CD4-positive, alpha-beta T cell treated with Interleukin-21 for 1 hour (primary cell): ENCODE measurements around the gene BCHE.

Experiments
- DNase-seq: peaks from one replicate; pipeline ENCODE4 v3.0.0-alpha.2; 2020

The BCHE gene

DNA sequence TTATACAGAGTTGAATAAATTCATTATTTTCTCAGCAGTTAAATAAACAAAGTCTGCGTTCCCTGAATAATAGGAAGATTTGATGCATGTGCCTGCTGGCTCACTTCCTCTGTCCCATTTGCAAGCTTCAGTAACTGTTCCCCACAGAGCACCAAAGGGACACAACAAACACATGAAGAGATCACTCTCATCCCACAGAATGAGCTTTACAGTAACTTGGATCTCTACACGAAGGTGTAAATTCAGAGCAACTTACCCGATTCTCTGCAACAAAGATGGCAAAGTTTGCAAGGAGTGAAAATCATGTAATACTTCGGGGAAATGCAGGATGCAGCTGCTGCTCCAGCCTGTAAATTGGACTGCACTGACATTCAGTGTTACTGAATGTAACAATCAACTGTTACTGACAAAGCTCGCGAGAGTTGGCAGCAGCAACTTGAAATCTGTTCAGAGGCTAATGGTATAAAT lies at the start of gene BCHE:
Gene BCHE, minus strand, starts transcription at position 366 of the 468 bp plus-strand sequence. CDS start 6,390 bp downstream, outside the sequence.
- DNase-seq, result no peak

DNA sequence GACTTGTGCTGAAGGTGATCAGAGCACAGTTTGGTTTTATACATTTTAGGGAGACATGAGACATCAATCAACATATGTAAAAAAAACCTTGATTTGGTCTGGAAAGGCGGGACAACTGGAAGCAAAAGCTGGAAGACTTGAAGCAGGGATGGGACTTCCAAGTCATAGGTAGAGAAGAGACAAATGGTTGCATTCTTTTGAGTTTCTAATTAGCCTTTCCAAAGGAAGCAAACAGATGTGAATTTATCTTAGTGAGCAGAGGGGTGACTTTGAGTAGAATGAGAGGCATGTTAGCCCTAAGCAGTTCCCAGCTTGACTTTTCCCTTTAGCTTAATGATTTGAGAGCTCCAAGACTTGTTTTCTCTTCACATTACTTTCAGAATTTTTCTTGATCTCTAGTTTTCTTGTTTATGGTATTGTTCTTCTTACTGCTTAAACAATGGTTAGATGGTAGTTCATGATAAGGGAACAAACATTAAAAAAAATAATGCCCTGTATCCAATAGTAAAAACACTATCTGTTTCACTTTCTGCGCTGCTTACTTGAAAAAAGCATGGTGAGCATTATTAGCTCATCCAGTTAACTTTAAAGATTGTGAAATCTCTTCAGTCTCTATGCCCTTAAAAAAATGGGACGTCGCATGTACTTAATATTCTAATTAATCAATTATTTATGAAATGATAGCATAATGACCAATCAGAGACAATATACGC lies 48.5 kb upstream of the BCHE start:
- no peak for DNase-seq

DNA sequence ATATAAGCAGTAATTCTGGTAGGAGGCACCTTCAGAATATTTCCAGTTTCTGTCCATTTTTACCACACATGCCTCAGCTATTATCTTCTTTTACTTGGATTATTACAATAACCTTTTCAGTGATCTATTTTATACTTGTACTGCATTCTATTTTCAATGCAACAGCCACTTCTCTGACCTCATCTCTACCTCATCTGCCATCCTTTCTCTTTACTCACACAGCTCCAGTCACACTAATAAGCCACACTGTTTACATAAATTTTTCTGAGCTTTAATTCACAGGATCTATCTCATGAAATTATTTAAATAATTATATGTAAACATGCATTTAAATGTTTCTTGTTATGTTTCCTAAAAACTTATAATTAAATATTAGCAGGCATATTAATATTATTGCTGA lies 47.3 kb upstream of the BCHE start:
- DNase-seq, result no peak

DNA sequence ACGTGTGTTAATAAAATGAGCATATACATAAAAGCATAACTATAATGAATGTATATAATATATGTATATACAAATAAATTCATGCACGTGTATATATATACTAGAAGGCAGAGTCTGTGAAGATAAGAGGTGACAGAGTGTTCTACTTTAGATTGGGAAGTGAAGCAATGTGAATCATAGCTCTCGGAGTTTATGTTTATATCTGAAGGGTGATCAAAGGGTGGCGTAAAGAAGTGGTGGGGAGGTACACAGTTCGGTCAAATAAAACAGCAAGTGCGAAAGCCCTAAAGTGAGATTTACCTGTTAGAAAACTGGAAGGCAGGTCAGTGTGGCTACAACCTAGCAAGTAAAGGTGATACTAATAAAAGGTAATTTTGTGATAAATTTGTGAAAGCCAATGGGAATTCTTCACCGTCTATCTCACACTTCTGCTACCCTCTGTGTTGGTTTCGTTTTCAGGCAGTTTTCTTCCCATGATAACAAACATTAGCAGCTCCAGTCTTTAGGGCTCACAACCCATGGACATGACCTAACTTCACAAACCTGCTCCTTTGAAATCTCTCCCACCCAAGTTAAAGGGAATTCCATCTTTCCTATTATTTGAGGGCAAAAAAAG lies 46.7 kb upstream of the BCHE start:
- DNase-seq, result no peak

DNA sequence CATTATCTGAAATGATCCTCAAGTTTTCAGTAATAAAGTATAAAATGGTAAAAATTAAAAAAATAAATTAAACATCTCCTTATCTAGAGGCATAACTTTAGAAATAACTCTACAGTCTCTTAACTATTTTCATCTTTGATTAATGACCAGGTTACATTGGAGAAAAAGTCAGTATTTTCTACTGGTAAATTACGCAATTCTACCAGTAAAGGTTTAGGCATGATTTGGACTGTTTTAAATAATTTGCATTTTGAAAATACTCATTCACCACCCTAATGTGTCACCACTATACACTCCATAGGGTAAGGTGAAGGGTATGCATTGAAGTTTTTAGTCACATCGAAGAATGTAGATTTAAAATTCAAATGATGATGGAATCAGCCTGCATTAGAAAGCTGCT lies 45.9 kb upstream of the BCHE start:
- DNase-seq, result no peak

DNA sequence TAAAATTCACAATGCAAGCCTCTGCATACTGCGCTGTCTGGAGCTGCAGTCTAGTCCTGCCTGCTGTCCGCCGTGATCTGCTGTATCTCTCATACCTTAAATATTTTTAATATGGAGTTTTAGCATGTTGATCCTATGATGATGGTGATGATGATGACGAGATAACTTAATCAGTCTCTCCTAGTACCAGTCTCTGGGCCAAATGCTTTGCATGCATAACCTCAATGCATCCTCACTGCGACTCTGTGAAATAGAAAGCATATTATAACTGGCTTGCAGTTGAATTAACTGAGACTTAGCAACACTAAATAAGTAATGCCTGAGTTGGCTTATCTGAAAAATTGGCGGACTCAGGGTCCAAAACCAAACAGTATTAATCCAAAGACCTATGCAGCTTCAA lies 38.4 kb upstream of the BCHE start:
- DNase-seq, result no peak

DNA sequence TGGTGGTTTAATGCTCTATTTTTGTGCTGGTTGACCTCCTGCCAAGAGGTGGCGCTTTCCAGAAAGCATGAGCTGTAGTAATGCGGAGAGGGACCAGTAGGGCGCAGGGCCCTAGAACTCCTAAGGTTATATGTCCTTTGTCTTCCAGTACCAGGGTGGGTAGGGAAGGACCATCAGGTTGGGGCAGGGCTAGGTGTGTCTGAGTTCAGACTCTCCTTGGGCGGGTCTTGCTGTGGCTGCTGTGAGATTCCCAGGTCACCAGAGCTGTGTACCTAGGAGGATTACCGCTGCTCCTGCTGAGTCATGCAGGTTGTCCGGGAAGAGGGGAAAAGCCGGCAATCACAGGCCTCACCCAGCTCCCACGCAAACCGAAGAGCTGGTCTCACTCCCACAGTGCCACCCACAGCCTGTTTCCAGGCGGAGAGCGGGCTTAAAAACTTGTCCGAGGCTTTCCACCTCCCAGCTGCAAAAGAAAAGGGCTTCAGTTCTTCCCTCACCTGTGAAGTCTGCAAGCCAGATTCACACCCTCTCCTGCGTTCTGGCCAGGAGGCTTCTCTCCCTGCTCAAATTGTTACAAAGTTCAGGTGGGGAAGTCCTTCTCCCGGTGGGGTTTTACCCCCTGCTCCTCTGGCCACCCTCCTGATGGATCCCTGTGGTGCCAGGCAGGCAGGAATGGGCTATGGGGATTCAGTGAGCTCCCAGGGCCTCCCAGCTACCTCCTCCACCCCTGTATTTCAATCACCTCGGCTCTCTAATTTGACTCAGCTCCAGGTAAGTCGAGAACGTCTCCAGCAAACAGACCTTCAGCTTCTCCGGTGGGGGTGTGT lies 37.7 kb upstream of the BCHE start:
- no peak for DNase-seq

DNA sequence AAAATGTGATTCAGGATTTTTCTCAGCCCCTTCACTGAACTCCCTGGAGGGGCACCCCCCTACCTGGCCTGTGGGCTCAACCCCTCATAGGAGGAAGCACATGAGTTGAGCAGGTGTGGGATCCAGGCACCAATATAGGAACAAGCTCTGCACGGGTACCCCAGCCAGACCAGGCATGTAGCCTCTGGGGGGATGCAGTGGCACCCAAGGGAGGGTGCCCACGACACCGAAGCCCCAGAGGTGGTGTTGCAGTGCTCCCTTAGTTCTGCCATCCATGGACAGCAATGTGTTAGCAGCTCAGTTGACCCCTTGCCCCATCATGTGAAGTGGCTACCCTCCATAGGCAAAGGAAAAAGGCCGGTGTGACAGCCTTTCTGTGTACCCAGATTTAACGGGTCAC lies 30.9 kb upstream of the BCHE start:
- DNase-seq, result no peak

DNA sequence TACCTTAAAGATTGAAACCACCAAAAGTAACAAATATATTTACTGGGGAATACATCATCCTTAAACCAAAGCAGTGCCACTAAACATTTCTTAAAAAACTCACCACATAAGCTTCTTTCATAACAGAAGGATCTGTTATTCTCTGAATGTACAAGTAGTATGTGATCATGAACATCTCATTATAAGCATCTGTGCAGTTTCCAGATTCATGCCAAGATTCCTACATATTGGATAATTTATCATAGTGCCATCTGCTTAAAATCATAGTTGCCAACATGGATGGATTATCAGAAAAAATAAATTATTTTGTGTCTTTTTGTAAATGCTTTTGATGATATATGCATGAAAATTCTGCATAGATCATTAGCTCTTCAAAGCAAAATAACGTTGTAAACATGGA lies 21.8 kb upstream of the BCHE start:
- no peak for DNase-seq

DNA sequence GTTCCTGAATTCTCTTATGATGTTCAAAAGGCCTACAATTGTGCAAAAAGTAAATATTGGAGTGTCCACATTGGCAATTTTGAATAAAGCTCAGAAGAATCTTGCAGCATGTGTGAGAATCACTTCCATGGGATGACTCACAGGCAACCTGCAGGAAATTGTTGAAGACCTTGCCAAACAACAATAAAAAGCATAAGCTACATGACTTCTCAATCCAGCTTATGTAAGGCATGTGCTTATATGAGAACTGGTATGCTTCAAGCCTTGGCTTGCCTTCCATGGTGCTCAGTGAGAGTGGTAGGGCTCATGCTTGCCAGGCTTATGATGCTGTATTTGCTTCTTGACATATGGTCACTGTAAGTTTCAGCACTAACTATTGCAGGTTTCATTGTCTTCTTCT lies 18.4 kb upstream of the BCHE start:
- DNase-seq, result no peak

DNA sequence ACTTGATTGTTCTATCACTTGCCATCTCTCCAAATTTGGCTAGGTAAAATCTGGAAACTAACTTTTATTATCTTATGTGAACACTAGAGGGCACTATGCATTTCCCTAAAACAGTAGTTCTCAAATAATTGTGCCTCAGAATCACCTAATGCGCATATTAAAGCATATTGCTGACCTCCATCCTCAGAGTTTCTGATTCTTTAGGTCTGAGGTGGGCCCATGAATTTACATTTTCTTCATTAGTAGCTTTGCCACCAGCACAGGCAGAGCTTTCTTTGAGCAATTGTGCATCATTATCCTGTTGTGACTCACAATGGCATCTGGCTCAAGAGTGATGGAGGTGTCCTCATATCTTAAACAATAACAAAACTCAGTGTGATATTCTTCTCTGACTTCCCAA lies 17.5 kb upstream of the BCHE start:
- no peak for DNase-seq

DNA sequence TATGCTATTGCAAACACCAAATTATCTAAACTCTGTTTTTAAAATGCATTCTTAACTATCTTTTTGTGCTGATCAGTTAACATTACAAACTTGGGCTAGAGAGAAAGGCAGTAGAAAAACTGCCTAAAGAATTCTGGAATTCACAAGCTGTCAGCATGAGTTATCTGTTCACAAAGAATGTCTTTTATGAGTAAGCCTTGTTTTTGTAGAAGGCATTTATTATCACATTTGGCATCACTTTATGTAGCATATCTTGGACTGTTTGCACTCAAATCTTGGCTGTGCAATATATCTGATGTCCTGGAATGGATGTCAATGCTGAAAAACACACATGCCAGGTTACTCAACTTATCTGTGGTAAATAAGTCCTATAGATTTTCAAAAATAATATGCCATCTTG lies 15.5 kb upstream of the BCHE start:
- no peak for DNase-seq

DNA sequence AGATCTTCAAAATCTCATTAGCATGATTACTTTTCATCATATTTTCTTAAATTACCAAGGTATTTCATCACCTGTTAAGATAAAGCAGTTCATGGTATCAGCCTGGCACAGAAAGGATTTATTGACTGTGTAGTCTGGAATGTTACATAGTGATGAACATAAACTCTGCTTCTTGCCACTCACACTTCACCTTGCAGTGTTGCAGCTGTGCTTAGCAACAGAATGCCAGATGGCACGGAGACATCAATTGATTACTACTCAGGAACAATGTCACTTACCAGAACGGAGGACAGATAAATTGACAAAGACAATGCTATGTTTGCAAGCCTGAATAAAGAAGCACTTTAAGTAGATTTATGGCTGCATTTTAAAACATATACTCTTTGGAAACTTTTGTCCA lies 15.0 kb upstream of the BCHE start:
- no peak for DNase-seq

DNA sequence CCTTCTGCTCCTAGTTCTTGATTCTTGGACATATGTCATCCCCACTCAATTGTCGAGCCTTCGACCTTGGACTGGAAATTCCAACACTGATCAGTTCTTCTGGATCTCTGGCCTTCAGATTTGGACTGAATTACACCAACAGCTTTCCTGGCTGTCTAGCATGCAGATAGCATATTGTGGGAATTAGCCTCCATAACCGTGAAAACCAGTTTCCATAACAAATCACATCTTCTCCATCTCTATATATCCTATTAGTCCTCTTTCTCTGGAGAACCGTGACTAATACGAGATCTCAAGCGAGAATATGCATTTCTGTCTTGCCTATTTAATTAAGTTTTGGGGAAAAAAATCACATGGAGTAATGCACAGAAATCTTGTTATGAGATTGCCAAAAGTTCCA lies 8.8 kb upstream of the BCHE start:
- DNase-seq, result no peak

DNA sequence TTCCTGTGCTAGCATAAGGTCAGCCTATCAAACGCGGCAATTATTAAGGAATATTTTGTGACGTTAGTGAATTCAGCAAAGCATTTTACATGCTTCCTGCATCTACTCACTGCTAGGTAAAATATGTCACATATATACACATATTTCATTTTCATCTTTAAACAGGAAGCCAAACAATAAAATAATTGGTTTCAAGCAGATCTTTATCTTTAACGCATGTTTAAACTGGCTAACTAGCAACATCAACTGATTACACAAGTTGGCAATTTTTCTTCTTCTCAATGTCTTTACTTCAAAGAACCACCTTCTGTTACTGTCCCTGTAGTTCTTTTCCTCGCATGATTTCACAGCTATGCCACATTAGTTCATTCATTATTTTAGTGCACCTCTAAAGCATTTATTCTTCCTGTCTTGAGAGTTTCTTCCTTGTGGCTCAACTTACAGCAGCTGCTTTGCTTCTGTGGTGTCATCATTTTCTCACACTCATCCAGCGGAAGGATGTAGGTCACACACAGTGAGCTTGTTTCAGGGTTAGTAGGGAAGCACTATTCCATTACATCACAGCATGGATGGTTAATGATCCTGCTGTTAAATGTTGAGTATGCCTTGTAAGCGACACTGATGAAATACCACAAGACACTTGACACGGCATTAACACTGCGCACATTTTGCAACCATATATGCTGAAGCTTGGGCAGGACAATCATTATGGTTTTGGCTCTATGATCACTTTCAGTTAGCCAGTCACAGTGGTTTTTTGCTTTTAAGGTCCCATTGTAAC lies 2.3 kb upstream of the BCHE start:
- DNase-seq, result no peak

DNA sequence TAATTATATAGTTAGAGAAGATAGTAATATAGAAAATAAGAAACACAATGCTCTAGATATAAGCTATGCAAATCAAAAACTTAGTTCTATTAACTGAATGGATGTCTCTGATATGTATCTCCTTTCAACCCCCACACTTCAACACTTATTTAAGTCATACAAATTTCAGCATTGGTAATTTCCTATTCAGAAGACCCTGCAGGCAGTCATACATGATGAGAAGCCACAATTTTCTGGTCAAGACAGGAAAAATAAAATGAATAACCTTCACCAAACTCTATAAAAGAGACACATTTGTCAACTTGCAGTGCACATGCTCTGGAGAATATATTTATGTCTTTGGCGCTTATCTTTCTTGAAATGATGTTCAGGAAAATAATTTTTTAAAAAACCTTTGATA lies 578 bp upstream of the BCHE start:
- no peak for DNase-seq

DNA sequence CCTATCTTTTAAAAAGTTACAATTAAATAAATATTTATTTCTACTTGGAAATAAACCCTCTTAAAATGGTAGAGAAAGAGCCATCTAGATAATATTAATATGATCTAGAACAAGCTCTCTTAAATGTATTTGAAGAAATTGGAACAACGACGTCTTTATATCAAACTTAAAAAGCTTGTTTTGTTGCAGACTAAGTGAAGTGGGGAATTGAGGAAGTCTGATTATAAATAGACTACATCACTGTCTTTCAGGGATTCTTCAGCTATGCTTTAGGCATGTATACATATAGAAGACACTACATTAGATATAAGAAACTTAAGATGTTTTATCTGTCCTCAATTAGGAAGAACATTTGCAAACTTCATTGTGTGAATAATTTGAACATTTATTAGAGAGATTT lies 1.8 kb downstream of the BCHE start:
- no peak for DNase-seq

DNA sequence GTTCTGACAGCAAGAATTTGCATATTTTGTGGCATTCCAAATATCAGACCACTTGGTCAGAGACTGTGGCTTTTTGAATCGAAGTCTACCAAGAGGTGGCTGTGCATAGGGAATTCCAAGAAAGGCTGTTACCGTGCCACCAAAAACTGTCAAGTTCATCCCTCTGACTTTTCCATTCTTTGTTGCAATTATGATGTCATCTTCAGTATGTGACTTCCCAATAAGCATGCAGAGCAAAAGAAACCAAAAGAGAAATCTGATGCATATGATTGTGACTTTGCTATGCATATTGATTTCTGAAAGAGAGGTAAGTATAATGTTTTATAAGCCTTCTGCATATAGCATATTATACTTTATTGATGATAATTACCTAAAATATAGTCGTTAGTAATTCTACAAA lies 6.5 kb downstream of the BCHE start:
- no peak for DNase-seq

DNA sequence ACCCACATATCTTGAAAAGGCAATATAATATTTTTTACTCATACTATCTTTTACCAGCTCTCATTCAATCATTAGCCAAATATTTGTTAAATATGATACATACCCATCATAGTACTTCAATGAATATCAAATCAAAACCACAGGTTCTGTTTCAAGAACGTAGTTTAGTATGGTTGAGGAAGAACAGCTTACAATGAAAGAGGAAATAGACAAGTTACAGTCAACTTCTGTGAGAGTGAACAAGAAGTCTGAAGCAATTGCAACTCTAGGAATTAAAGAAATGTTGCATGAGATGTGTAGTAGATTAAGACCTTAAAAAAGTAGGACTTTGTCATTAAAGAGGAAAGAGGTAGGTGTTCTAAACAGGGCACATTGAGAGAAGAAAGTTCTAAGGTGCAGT lies 9.3 kb downstream of the BCHE start:
- no peak for DNase-seq

DNA sequence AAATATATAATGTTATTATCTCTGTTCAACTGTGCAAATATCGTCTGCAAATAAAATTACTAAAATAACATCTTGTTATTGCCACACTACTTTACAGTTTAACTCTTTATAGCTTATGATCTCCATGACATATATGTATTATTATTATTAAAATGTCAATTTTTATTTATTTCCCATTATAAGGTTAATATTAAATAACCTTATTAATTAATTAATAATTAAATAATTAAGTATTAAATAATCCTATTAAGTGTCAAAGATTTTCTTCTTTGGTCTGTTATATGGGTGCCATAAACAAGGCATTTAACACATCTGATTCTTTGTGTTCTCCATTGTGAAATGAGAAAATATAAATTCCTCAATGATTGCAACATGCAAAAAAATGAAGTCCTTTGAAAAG lies 10.0 kb downstream of the BCHE start:
- no peak for DNase-seq

DNA sequence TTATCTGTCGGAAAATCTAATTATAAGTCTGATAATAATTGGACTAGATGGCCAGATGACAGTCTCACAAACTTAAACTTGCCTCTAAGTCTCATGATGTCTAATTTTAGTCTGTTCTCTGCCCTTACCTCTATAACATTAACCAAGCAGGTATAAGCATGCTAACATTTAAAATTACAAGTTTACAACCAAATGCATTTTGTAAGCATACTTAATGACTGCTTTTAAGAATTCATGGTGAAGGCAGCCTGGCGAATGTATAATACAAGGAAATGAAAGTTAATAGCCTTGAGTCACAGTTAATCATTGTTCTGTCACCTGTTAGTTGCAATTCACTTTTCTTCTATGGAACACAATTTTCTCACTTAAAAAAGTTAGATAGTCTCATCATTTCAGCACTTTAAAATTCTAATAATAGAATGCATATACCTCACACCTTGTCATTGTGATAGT lies 16.5 kb downstream of the BCHE start:
- DNase-seq, result no peak

DNA sequence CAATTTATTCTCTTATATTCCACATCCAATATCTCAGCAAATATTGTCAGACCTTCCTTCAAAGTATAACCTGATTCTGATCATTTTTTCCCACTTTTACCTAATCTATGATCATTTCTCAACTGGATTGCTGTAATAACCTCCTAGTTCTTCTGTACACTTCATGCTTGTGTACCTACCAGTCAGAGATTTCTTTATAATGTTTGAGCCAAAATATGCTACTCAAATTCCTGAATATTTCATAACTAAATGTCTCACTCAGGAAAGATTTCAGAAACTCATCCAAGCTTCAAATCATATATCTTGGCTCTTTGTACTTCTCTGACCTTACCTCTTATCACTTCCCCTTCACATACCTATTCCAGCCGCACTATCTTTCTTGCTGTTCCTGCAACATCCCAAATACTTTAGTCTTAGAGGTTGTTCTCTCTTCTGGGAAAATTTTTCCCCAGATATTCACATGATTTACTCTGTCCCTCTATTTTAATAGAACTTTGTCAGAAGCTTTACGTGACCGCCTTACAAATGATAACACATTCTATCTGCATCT lies 20.0 kb downstream of the BCHE start:
- no peak for DNase-seq

DNA sequence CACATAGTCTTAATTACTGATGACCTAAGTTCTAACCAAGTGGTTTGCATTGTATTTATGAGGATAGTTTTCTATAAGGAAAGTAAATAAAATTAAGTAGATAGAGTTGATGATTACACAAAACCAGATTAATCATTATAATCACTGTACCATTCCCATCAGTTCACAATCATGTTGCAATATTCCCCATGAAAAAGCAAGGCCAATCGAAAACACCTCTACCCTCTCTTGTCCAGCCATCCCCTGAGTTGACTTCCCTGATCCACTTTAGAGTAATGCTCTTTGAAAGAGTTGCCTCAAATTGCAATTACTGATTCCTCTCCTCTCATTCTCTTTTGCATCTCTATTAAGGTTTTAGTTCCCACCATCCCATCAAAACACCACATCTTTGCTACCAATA lies 21.0 kb downstream of the BCHE start:
- no peak for DNase-seq
